Activated CD8-positive, alpha-beta memory T cell treated with anti-CD3 and anti-CD28 coated beads for 4 hours (primary cell): ENCODE measurements around the gene NR2F2.

Experiments
- DNase-seq, 2 donors: peaks; one replicate each; pipeline ENCODE4 v3.0.0-alpha.2; 2020; ENCODE audit warnings: low read depth in 2 of 2

The NR2F2 gene

GRCh38 chr15:96330450-96331143 is at the start of gene NR2F2:
Gene NR2F2, plus strand, starts transcription at chr15:96330700. Its CDS starts 1,406 bp downstream, at chr15:96332106.
- no peak for DNase-seq

- DNase-seq: no peak
These were observed 45.2 kb upstream of the NR2F2 start for GRCh38 chr15:96285305-96285704.

GRCh38 chr15:96285729-96286254 is 44.7 kb upstream of the NR2F2 start:
- DNase-seq: no peak

DNA sequence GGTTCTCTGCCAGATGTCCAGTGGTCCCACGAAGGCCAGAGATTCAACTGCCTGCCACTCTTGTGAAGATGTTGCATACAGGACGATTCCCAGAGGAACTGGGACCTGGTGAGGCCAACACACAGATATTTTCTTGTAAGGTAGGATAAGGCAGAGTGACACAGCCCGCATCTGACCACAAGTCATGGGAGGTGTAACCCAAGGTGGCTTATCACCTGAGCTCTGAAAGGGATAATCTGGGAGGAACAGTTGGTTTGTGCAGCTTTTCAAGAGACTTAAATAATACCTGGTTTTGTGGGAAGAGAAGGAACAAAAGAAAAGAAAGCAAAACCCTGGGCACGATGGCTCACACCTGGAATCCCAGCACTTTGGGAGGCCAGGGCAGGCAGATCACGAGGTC is 39.8 kb upstream of the NR2F2 start:
- DNase-seq: no peak

- DNase-seq: no peak
These were observed 37.9 kb upstream of the NR2F2 start for GRCh38 chr15:96292635-96293034.

DNA sequence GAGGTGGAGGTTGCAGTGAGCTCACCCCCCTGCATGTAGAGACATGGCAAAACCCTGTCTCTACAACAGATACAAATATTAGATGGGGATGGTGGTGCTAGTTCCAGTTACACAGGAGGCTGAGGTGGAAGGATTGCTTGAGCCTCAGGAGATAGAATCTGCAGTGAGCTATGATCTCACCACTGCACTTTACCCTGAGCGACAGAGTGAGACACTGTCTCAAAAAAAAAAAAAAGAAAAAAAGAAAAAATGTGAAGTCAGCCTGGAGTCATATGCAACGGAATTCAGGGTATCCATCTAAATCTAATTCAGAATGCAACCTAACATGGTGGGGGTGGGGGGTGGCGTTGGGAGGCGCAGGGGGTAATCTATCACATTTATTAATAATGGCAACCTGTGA is 37.1 kb upstream of the NR2F2 start:
- no peak for DNase-seq

GRCh38 chr15:96294766-96295165 is 35.7 kb upstream of the NR2F2 start:
- DNase-seq: no peak

DNA sequence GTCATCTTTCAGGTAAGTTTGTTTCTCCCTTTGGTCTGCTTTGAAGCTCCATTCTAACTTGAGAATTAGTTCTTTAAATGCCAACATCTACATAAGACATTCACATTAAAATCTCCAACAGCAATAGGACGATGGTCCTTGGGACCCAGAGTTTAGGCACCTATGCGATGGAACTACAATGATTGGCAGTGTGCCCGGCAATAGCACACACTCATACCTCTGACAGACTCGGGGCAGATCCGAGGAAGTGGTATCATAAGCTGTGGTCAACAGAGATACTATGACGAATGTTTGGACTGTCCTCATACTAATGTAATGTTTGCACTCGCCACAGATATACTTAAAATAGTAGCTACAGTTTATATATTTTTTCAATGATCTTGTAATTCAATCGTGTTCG is 34.2 kb upstream of the NR2F2 start:
- no peak for DNase-seq

- no peak for DNase-seq
These were observed 32.7 kb upstream of the NR2F2 start for GRCh38 chr15:96297783-96298182.

DNA sequence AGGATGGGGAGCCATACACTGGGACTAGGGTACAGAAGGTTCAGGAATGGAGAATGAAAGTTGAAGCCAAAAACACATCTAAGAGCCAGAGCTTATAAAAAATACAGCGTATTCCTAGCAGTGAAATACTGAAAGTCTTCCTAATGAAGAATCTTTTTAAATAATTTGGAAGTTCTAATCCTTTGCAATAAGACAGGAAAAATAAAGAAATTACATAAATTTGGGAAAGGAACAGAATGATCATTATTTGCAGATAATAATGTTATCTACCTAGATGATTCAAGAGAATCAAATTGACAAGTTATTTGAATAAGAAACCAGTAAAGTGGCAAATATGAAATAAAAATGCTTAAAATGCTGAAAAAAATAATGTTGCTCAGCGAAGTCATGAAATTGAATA is 32.3 kb upstream of the NR2F2 start:
- no peak for DNase-seq

DNA sequence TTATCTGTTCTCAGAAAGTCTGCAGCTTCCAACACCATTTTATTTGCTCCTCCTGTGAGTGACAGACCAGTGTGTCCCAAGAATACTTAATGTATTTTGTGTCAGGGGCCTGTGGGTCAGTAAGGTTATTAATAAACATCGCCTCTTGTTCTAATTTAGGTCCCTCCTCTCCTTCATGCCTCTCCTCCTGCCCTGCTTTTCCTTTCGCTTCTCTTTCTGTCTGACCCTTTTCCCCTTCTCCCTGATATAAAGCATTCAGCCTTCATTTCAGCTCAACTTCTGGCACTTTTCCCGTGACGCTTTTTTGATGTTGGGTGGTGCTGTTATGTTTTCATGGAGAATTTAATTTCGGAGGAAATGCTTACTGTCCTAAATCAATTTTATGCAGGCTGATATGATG is 29.7 kb upstream of the NR2F2 start:
- no peak for DNase-seq

- DNase-seq: no peak
These were observed 26.9 kb upstream of the NR2F2 start for GRCh38 chr15:96303503-96304056.

DNA sequence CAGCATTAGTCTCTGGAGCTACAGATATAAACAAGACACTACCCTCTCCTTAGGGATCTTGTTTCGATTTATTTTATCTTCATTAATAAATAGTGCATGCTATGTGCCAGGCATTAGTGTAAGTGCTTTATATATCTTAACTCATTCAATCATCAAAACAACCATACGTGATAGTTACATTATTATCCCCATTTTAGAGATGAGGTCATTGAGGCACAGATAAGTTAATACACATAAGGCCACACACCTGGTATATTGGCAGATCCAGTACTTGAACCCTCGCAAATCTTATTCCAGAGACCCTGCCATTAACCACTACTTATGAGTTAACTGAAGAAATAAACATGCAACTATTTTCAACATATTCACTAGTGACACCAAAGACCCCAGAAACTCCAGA is 25.7 kb upstream of the NR2F2 start:
- no peak for DNase-seq

- DNase-seq: no peak
These were observed 24.2 kb upstream of the NR2F2 start for GRCh38 chr15:96306321-96306720.

- DNase-seq: no peak
These were observed 22.6 kb upstream of the NR2F2 start for GRCh38 chr15:96307856-96308394.

DNA sequence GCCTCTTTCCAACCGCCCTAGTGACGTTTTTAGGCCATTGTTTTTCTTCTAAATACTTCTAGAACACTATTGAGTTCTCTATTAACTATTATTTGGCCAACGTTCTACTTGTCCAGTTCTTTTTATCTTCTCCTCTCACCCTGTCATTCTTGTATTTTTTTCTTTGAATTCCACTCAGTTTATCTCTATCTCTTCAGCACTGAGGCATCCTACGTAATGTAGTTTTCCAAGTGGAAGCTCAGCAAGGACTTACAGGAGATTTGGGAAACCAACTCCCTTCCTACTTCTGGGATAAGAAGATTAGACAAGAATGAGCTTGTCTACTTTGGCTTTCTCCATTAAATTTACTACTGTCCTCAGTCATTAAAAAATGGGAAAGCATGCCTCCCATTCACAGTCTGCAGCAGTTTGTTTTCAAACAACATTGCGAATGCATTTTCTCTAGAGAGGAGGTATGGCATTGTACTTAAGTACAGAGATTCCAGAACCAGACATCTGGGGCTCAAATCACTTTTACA is 21.3 kb upstream of the NR2F2 start:
- DNase-seq: no peak

DNA sequence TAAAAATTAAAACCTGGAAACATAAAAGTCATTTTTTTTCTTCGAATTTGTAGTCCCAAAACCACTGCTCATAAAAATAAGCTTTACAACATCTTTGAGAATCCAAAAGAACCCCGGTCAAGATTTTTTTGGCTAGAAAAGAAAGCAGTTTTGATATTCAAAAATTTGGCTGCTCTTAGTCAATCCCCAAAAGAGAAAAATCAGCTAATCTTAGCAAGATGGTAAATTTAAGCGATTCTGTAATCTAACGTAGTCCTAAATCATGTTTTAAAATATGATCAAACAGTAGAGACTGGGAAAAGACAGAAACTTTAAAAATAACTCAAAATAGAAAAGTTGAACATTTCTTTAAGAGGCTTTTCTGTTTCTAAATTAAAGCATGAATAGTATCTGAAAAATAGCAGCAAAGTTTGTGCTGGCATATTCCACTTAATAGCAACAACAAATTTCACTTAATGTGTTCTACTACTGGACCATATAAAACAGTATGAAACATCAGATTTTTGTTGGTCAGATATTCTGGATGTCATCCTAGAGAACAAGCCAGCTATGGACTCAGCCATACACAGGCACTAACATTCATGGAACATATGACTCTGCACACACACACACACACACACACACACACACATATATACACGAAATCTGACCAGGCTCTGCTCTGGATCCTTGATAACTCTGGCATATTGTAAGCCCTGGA is 19.1 kb upstream of the NR2F2 start:
- DNase-seq: no peak

- no peak for DNase-seq
These were observed 18.6 kb upstream of the NR2F2 start for GRCh38 chr15:96311956-96312294.

DNA sequence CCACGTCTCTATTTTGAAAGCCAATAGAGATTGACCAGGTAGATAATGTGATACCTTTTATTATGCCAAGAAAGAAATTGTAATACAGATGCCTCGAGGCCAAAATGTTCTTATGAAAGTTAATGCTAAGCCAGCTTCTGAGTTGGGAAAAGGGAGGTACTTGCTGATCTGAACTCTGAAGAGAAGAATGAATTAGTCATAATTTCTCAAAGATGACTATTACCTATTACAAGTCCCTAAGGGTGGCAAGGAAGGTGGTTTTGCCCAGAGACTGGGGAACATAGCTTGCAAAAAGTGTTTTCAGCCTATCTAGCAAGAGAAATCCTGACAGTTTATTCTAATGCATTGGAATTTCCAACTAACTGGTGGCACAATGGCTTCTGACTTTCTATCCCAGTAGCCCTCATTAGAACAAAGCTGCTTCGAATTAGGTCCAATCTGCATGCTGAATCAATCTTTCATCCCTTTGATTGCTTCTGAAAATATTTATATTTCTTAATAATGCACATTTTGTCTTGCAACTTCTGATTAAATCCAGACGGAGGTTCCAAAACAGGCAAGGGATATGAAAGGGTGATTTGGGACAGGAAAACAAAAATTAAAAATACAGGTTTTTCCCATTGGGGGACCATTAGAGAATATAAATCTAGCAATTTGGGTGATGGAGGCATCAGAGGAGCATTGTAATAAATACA is 17.7 kb upstream of the NR2F2 start:
- no peak for DNase-seq

GRCh38 chr15:96314518-96314917 is 16.0 kb upstream of the NR2F2 start:
- DNase-seq: no peak

- no peak for DNase-seq
These were observed 15.5 kb upstream of the NR2F2 start for GRCh38 chr15:96314963-96315362.
